GM12878 (cell line): ENCODE data around the gene USP38. TPM values are rescaled to one million over a fixed set of nuclear protein-coding genes. Genes with fewer than 3 reads are reported as not detected.

ENCODE experiments used
- ATAC-seq: fragments of 200-7000 bp; cut with Tn5 transposase; 3 replicates; pipeline ENCODE4 v1.9.1; 2020; ENCODE audit warnings: mild to moderate bottlenecking, moderate library complexity
- BruUV-seq: library from RNA; stranded (reverse); fragments of 400-500 nt; replicated peaks from 2 replicates; lab custom pipeline; 2021; lab: Mats Ljungman, UMichigan
- CTCF ChIA-PET: fragments of 300-600 bp; sonication (Branson Sonifier 250); formaldehyde crosslinking; extraction: SDS; loops from one replicate; lab custom pipeline; 2021; ENCODE audit warnings: inconsistent platforms; lab: Yijun Ruan, JAX
- POLR2A ChIA-PET: fragments of 350-600 bp; formaldehyde crosslinking; extraction: SDS; loops from one replicate; lab custom pipeline; 2021; ENCODE audit warnings: inconsistent platforms; lab: Charles Lee
- RAD21 ChIA-PET: fragments of 300-600 bp; sonication (Branson Sonifier 250); formaldehyde crosslinking; loops from one replicate; lab custom pipeline; 2023; ENCODE audit warnings: antibody characterized with exemption; ENCODE audit not compliant: unreplicated experiment; lab: Charles Lee
- SMC1A ChIA-PET: fragments of 300-600 bp; sonication (Branson Sonifier 250); formaldehyde crosslinking; loops from one replicate; lab custom pipeline; 2023; ENCODE audit not compliant: unreplicated experiment, uncharacterized antibody; lab: Charles Lee
- DNase-seq: peaks from one replicate; pipeline ENCODE4 v3.0.0-alpha.2; 2011; ENCODE audit warnings: low read depth, low spot score
- FAIRE-seq: peaks from 3 replicates; lab custom pipeline; 2011; peaks lifted over from hg19 to GRCh38; lab: Jason Lieb, UNC
- H2AFZ ChIP-seq: 2 replicates; pipeline ENCODE4 v1.6.0; 2011; ENCODE audit warnings: low read depth, low read length, control low read depth; ENCODE audit not compliant: control insufficient read depth
- H3K27ac ChIP-seq: 2 replicates; pipeline ENCODE4 v1.5.1; 2011; ENCODE audit warnings: control low read depth; ENCODE audit not compliant: control insufficient read depth, insufficient read depth
- H3K27me3 ChIP-seq, 2 experiments: replicated peaks in 1 of 2; 2 replicates each; pipeline versions ENCODE4 v1.6.0 to v1.6.1; 2011; ENCODE audit warnings: low read length in 1 of 2; ENCODE audit not compliant: control insufficient read depth in 2 of 2, insufficient read depth in 2 of 2
- H3K36me3 ChIP-seq, 2 experiments: 2 replicates each; pipeline ENCODE4 v1.5.1; 2011; ENCODE audit warnings: low read length in 1 of 2; ENCODE audit not compliant: control insufficient read depth in 2 of 2, insufficient read depth in 2 of 2
- H3K4me1 ChIP-seq: 2 replicates; pipeline ENCODE4 v1.6.1; 2011; ENCODE audit warnings: mild to moderate bottlenecking, low read length, moderate library complexity, mixed read lengths; ENCODE audit not compliant: control insufficient read depth, insufficient read depth
- H3K4me2 ChIP-seq: 2 replicates; pipeline ENCODE4 v1.6.0; 2011; ENCODE audit warnings: control low read depth; ENCODE audit not compliant: control insufficient read depth, insufficient read depth
- H3K4me3 ChIP-seq: fragments of 200-600 bp; sonication (generic); 2 replicates; pipeline ENCODE4 v1.5.1; 2016
- H3K79me2 ChIP-seq: 2 replicates; pipeline ENCODE4 v1.6.0; 2011; ENCODE audit warnings: low read length; ENCODE audit not compliant: control insufficient read depth, insufficient read depth
- H3K9ac ChIP-seq: 2 replicates; pipeline ENCODE4 v1.8.0; 2011; ENCODE audit warnings: low read length, control low read depth, mixed read lengths; ENCODE audit not compliant: control insufficient read depth, insufficient read depth
- H3K9me3 ChIP-seq: replicated peaks from 3 replicates; pipeline ENCODE4 v1.5.1; 2011; ENCODE audit warnings: mild to moderate bottlenecking, low read length; ENCODE audit not compliant: control insufficient read depth, insufficient read depth
- H4K20me1 ChIP-seq: 2 replicates; pipeline ENCODE4 v1.6.0; 2011; ENCODE audit not compliant: control insufficient read depth, insufficient read depth
- MEF2B ChIP-seq: fragments of 450-650 bp; IDR thresholded peaks from 2 replicates; pipeline ENCODE4 v1.6.1; 2018; ENCODE audit warnings: mild to moderate bottlenecking, moderate library complexity; ENCODE audit not compliant: partially characterized antibody, poor library complexity, severe bottlenecking
- NR2C2 ChIP-seq: IDR thresholded peaks from 2 replicates; pipeline ENCODE4 v1.6.1; 2011; ENCODE audit warnings: borderline replicate concordance, low read depth; ENCODE audit not compliant: control insufficient read depth, insufficient read length
- RAD21 ChIP-seq: IDR thresholded peaks from 2 replicates; pipeline ENCODE4 v1.6.1; 2011; ENCODE audit warnings: mild to moderate bottlenecking, low read depth, low read length, moderate library complexity; ENCODE audit not compliant: insufficient read depth
- STAT1 ChIP-seq: fragments of 450-650 bp; conservative IDR thresholded peaks from 2 replicates; pipeline ENCODE4 v1.6.1; 2014; ENCODE audit warnings: antibody characterized with exemption, mild to moderate bottlenecking
- WGBS: methylation state at CpG from one replicate; pipeline ENCODE4 v1.1.6; 2016; ENCODE audit warnings: low lambda C conversion rate; ENCODE audit not compliant: insufficient replicate concordance, insufficient coverage; ENCODE audit errors: missing lambda C conversion rate; 5-methylcytosine and 5-hydroxymethylcytosine counted together
- in situ Hi-C: fragments of 300-500 bp; cut with MboI; formaldehyde crosslinking; loops from 9 replicates; pipeline ENCODE4 v1.14.3; 2018; ENCODE audit warnings: mixed read lengths
- intact Hi-C: fragments of 100-400 bp; cut with micrococcal nuclease; formaldehyde crosslinking; loops from one replicate; pipeline ENCODE4 v1.14.2; 2022; ENCODE audit not compliant: unreplicated experiment
- polyA plus RNA-seq, 11 experiments: library from polyadenylated mRNA; depleted of rRNA in 4 of 11; unstranded in 6 of 11; stranded (reverse) in 5 of 11; fragments of >200 nt; fragmentation: Nextera tagmentation in 4 of 11; fragmentation: Illumina TruSeq in 1 of 11; extraction: Ambion mirVana in 4 of 11; extraction: Trizol in 1 of 11; gene quantifications; 1 replicate in 1 of 11; 2 replicates in 10 of 11; pipeline versions ENCODE4 v1.2.1 to v1.2.3, GENCODE V29; 2011 to 2016; ENCODE audit warnings: inconsistent platforms in 2 of 11, missing spikeins in 2 of 11, low read depth in 1 of 11
- total RNA-seq, 4 experiments: library from RNA; depleted of rRNA in 3 of 4; stranded (reverse); fragments of >200 nt in 3 of 4; fragmentation: Illumina TruSeq in 1 of 4; extraction: Trizol in 1 of 4; gene quantifications; 2 replicates each; pipeline versions ENCODE4 v1.2.1 to v1.2.3, GENCODE V29; 2013 to 2021
- TF ChIP-seq, protein P1 (sequence below): IDR thresholded peaks from 2 replicates; pipeline ENCODE4 v1.6.1; 2012; ENCODE audit warnings: low read depth, low read length, improper control_type of control experiment

USP38 gene
- total and polyA plus RNA-seq, 10 of the 15 experiments (the other 5 are each of a cell fraction or from before 2014, with no cell fraction given), result 4.4 to 19.0 (median 14.7) TPM

- Histone ChIP-seq H3K27ac (no peak overlapping the region), H4K20me1 (no peaks in the 10 kb centered on the region), H3K4me3 (no peak overlapping the region), H3K9me3 (no peaks in the 10 kb centered on the region; the same call in 2 of the 3 replicates), H3K4me2 (no peak overlapping the region), H3K79me2 (no peaks in the 10 kb centered on the region), H3K36me3 (peaks cover 2 to 41% of the 10 kb centered on the region in 2 experiments), H2AFZ (no peak overlapping the region)
- no peak for DNase-seq
- POLR2A ChIA-PET, result interaction anchor here (1.2 kb wide), 1 partner anchor 174 kb away, joined by 3 read pairs; no protein-coding TSS in a partner anchor
- WGBS, result 100% methylated on average over 1 of the region's 1 CpG
- CTCF ChIA-PET, result interaction anchor here (1.1 to 4.4 kb wide), 5 partner anchors 10 to 282 kb away, joined by 3 to 20 read pairs (median 4); no protein-coding TSS in a partner anchor
- RAD21 ChIA-PET, result interaction anchor here (0.7 to 1.8 kb wide), 5 partner anchors 173 to 280 kb away, joined by 3 to 13 read pairs (median 4); no protein-coding TSS in a partner anchor
- no TSS peak for BruUV-seq
- intact Hi-C loops (no loop called here), in situ Hi-C loops (no loop called here)
- TF ChIP-seq MEF2B, result no peak
- no peak for TF ChIP-seq NR2C2
- peak; percentile 29; the same call in 1 of the 2 replicates for TF ChIP-seq RAD21
- TF ChIP-seq, protein P1, sequence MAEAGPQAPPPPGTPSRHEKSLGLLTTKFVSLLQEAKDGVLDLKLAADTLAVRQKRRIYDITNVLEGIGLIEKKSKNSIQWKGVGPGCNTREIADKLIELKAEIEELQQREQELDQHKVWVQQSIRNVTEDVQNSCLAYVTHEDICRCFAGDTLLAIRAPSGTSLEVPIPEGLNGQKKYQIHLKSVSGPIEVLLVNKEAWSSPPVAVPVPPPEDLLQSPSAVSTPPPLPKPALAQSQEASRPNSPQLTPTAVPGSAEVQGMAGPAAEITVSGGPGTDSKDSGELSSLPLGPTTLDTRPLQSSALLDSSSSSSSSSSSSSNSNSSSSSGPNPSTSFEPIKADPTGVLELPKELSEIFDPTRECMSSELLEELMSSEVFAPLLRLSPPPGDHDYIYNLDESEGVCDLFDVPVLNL, result no peak
- no peak for TF ChIP-seq STAT1
- TF ChIP-seq, all 136 proteins: peak for 1
- no peak for FAIRE-seq
- no peaks in the 10 kb centered on the region for H3K27me3 ChIP-seq
- no peak for ATAC-seq
- SMC1A ChIA-PET, result interaction anchor here (0.8 to 3.2 kb wide), 10 partner anchors 9 to 327 kb away, joined by 3 to 9 read pairs (median 4); partner anchors contain the start of gene GAB1
- H3K4me1 ChIP-seq, result no peaks in the 10 kb centered on the region
- H3K9ac ChIP-seq, result no peak overlapping the region
These were observed 18.1 kb downstream of the USP38 start for GRCh38 chr4:143202824-143203223.
